GM23338 (cell line): ENCODE measurements around the gene ERMARD. TPM values are rescaled to one million over a fixed set of nuclear protein-coding genes. Genes with fewer than 3 reads are reported as not detected.

Experiments
- ATAC-seq: fragments of 200-7000 bp; cut with Tn5 transposase; 3 replicates; pipeline ENCODE4 v1.9.1; 2020
- DNase-seq: peaks from one replicate; pipeline ENCODE4 v3.0.0-alpha.2; 2015; ENCODE audit warnings: low spot score
- H2AFZ ChIP-seq: fragments of 200-600 bp; sonication (generic); 2 replicates; pipeline ENCODE4 v1.8.0; 2016; ENCODE audit warnings: antibody characterized with exemption, mild to moderate bottlenecking, moderate library complexity
- H3F3A ChIP-seq: fragments of 200-600 bp; sonication (generic); replicated peaks from 2 replicates; pipeline ENCODE4 v1.8.0; 2017; ENCODE audit warnings: antibody characterized with exemption, mixed run types, low read depth
- H3K27ac ChIP-seq: fragments of 200-600 bp; sonication (generic); 2 replicates; pipeline ENCODE4 v1.6.1; 2016; ENCODE audit warnings: low read depth
- H3K27me3 ChIP-seq: fragments of 200-600 bp; sonication (generic); 2 replicates; pipeline ENCODE4 v1.8.0; 2016; ENCODE audit warnings: mild to moderate bottlenecking, mixed run types, moderate library complexity; ENCODE audit not compliant: insufficient read depth
- H3K36me3 ChIP-seq: fragments of 200-600 bp; sonication (generic); 2 replicates; pipeline ENCODE4 v1.8.0; 2016; ENCODE audit warnings: mild to moderate bottlenecking; ENCODE audit not compliant: insufficient read depth
- H3K4me1 ChIP-seq: fragments of 200-600 bp; sonication (generic); 2 replicates; pipeline ENCODE4 v1.8.0; 2016; ENCODE audit warnings: mild to moderate bottlenecking, moderate library complexity; ENCODE audit not compliant: insufficient read depth
- H3K4me2 ChIP-seq: fragments of 200-600 bp; sonication (generic); 2 replicates; pipeline ENCODE4 v1.7.1; 2017; ENCODE audit warnings: mixed run types
- H3K4me3 ChIP-seq: fragments of 200-600 bp; sonication (generic); 2 replicates; pipeline ENCODE4 v1.6.1; 2016; ENCODE audit warnings: mixed run types
- H3K79me2 ChIP-seq: fragments of 200-600 bp; sonication (generic); replicated peaks from 2 replicates; pipeline ENCODE4 v1.8.0; 2017; ENCODE audit warnings: mild to moderate bottlenecking; ENCODE audit not compliant: insufficient read depth
- H3K9me2 ChIP-seq: fragments of 200-600 bp; sonication (generic); 2 replicates; pipeline ENCODE4 v1.8.0; 2017; ENCODE audit not compliant: insufficient read depth
- H4K20me1 ChIP-seq: fragments of 200-600 bp; sonication (generic); replicated peaks from 2 replicates; pipeline ENCODE4 v1.8.0; 2017; ENCODE audit warnings: mild to moderate bottlenecking; ENCODE audit not compliant: insufficient read depth
- H3K27ac Mint-ChIP-seq: 2 replicates; pipeline ENCODE4 v1.8.0; 2020; ENCODE audit warnings: inconsistent platforms, mild to moderate bottlenecking, moderate library complexity, mixed read lengths
- H3K27me3 Mint-ChIP-seq: 3 replicates; pipeline ENCODE4 v1.8.0; 2022; ENCODE audit warnings: low read depth, mild to moderate bottlenecking, moderate library complexity, mixed read lengths, inconsistent platforms; ENCODE audit not compliant: insufficient read depth, poor library complexity
- H3K36me3 Mint-ChIP-seq: 3 replicates; pipeline ENCODE4 v1.8.0; 2021; ENCODE audit warnings: low read depth, mild to moderate bottlenecking, inconsistent platforms, moderate library complexity, mixed read lengths
- H3K4me1 Mint-ChIP-seq: 3 replicates; pipeline ENCODE4 v1.8.0; 2020; ENCODE audit warnings: mild to moderate bottlenecking, inconsistent platforms, mixed read lengths
- H3K4me3 Mint-ChIP-seq: 3 replicates; pipeline ENCODE4 v1.8.0; 2021; ENCODE audit warnings: moderate library complexity, mild to moderate bottlenecking, inconsistent platforms, mixed read lengths
- H3K9me3 Mint-ChIP-seq: 3 replicates; pipeline ENCODE4 v1.8.0; 2020; ENCODE audit warnings: moderate library complexity, mild to moderate bottlenecking, inconsistent platforms, mixed read lengths
- ETS1 ChIP-seq: IDR thresholded peaks from 2 replicates; pipeline ENCODE4 v1.6.1; 2016; ENCODE audit warnings: antibody characterized with exemption
- EZH2 ChIP-seq: fragments of 200-600 bp; sonication (generic); IDR thresholded peaks from one replicate; pipeline ENCODE4 v1.8.0; 2017; ENCODE audit warnings: antibody characterized with exemption, mild to moderate bottlenecking, low read depth; ENCODE audit not compliant: unreplicated experiment
- EZH2phosphoT487 ChIP-seq: fragments of 200-600 bp; sonication (generic); IDR thresholded peaks from one replicate; pipeline ENCODE4 v1.8.1; 2018; ENCODE audit warnings: antibody characterized with exemption; ENCODE audit not compliant: unreplicated experiment
- JUNB ChIP-seq: IDR thresholded peaks from one replicate; pipeline ENCODE4 v1.6.1; 2016; ENCODE audit warnings: antibody characterized with exemption; ENCODE audit not compliant: unreplicated experiment
- NANOG ChIP-seq: IDR thresholded peaks from 2 replicates; pipeline ENCODE4 v1.6.1; 2016; ENCODE audit warnings: antibody characterized with exemption, borderline replicate concordance
- POLR2AphosphoS5 ChIP-seq: IDR thresholded peaks from 2 replicates; pipeline ENCODE4 v1.6.1; 2016; ENCODE audit warnings: antibody characterized with exemption, low read depth
- REST ChIP-seq: IDR thresholded peaks from one replicate; pipeline ENCODE4 v1.6.1; 2018; ENCODE audit warnings: antibody characterized with exemption; ENCODE audit not compliant: unreplicated experiment
- STAT1 ChIP-seq: IDR thresholded peaks from one replicate; pipeline ENCODE4 v1.6.1; 2016; ENCODE audit warnings: antibody characterized with exemption; ENCODE audit not compliant: unreplicated experiment
- ZNF114 ChIP-seq: fragments of 250-450 bp; sonication (Bioruptor Pico); IDR thresholded peaks from 2 replicates; pipeline ENCODE4 v1.5.0; 2020; ENCODE audit warnings: mild to moderate bottlenecking, moderate library complexity
- ZNF331 ChIP-seq: fragments of 250-450 bp; sonication (Bioruptor Pico); IDR thresholded peaks from 2 replicates; pipeline ENCODE4 v1.5.0; 2020; ENCODE audit warnings: low read depth, mild to moderate bottlenecking, moderate library complexity
- ZNF462 ChIP-seq: fragments of 250-450 bp; sonication (Bioruptor Pico); IDR thresholded peaks from 2 replicates; pipeline ENCODE4 v1.5.0; 2020; ENCODE audit warnings: mild to moderate bottlenecking, moderate library complexity
- polyA plus RNA-seq: library from polyadenylated mRNA; unstranded; fragments of >200 nt; fragmentation: Nextera tagmentation; extraction: Ambion mirVana; gene quantifications from 2 replicates; pipeline ENCODE4 v1.2.1, GENCODE V29; 2016
- total RNA-seq: library from RNA; depleted of rRNA; stranded (reverse); fragments of >200 nt; shearing (Covaris generic); gene quantifications from 2 replicates; pipeline ENCODE4 v1.2.3, GENCODE V29; 2014

Gene ERMARD
- total and polyA plus RNA-seq, 2 experiments from 2014 or later = 7.6 to 8.6 TPM

- TF ChIP-seq ZNF114 (CRISPR knock-in tag) (no peak), EZH2phosphoT487 (no peak), NANOG (no peak), REST (no peak), ETS1 (no peak), JUNB (no peak)
Observed at GRCh38 chr6:169707772-169708171, 43.6 kb upstream of the ERMARD start (continued).

GRCh38 chr6:169709293-169709692 is 42.1 kb upstream of the ERMARD start:
- H3K36me3 ChIP-seq = peaks cover 17% of the 10 kb centered on the region; the same call in 1 of the 2 replicates
- TF ChIP-seq STAT1 = no peak
- TF ChIP-seq ZNF462 (CRISPR knock-in tag) = no peak
- TF ChIP-seq EZH2 = no peak
- no peak for TF ChIP-seq REST
- no peak for TF ChIP-seq EZH2phosphoT487
- TF ChIP-seq ZNF331 = no peak
- TF ChIP-seq NANOG = no peak
- TF ChIP-seq JUNB = no peak
- TF ChIP-seq POLR2AphosphoS5 = no peak
- no peak for TF ChIP-seq ZNF114 (CRISPR knock-in tag)

More at GRCh38 chr6:169709293-169709692, 42.1 kb upstream of the ERMARD start:
- DNase-seq = no peak
- Histone ChIP-seq H3K79me2 (peaks cover 7% of the 10 kb centered on the region), H3K4me2 (no peak overlapping the region), H4K20me1 (peaks cover 4% of the 10 kb centered on the region; the same call in 1 of the 2 replicates), H3K9me2 (no peaks in the 10 kb centered on the region), H3F3A (no peaks in the 10 kb centered on the region), H3K27me3 (no peaks in the 10 kb centered on the region), H3K4me3 (no peak overlapping the region), H2AFZ (no peak overlapping the region), H3K27ac (no peak overlapping the region), H3K4me1 (no peaks in the 10 kb centered on the region)
- ATAC-seq = no peak
- H3K27ac Mint-ChIP-seq = no peak overlapping the region
- H3K27me3 Mint-ChIP-seq = no peaks in the 10 kb centered on the region
- H3K9me3 Mint-ChIP-seq = no peaks in the 10 kb centered on the region
- H3K4me3 Mint-ChIP-seq = no peak overlapping the region
- peaks cover 38% of the 10 kb centered on the region for H3K36me3 Mint-ChIP-seq
- H3K4me1 Mint-ChIP-seq = peaks cover 4% of the 10 kb centered on the region
